GM23338 (cell line): ENCODE measurements around the gene CEP85. TPM values are rescaled to one million over a fixed set of nuclear protein-coding genes. Genes with fewer than 3 reads are reported as not detected.

Experiments
- ATAC-seq: fragments of 200-7000 bp; cut with Tn5 transposase; 3 replicates; pipeline ENCODE4 v1.9.1; 2020
- DNase-seq: peaks from one replicate; pipeline ENCODE4 v3.0.0-alpha.2; 2015; ENCODE audit warnings: low spot score
- H2AFZ ChIP-seq: fragments of 200-600 bp; sonication (generic); 2 replicates; pipeline ENCODE4 v1.8.0; 2016; ENCODE audit warnings: antibody characterized with exemption, mild to moderate bottlenecking, moderate library complexity
- H3F3A ChIP-seq: fragments of 200-600 bp; sonication (generic); replicated peaks from 2 replicates; pipeline ENCODE4 v1.8.0; 2017; ENCODE audit warnings: antibody characterized with exemption, mixed run types, low read depth
- H3K27ac ChIP-seq: fragments of 200-600 bp; sonication (generic); 2 replicates; pipeline ENCODE4 v1.6.1; 2016; ENCODE audit warnings: low read depth
- H3K27me3 ChIP-seq: fragments of 200-600 bp; sonication (generic); 2 replicates; pipeline ENCODE4 v1.8.0; 2016; ENCODE audit warnings: mild to moderate bottlenecking, mixed run types, moderate library complexity; ENCODE audit not compliant: insufficient read depth
- H3K36me3 ChIP-seq: fragments of 200-600 bp; sonication (generic); 2 replicates; pipeline ENCODE4 v1.8.0; 2016; ENCODE audit warnings: mild to moderate bottlenecking; ENCODE audit not compliant: insufficient read depth
- H3K4me1 ChIP-seq: fragments of 200-600 bp; sonication (generic); 2 replicates; pipeline ENCODE4 v1.8.0; 2016; ENCODE audit warnings: mild to moderate bottlenecking, moderate library complexity; ENCODE audit not compliant: insufficient read depth
- H3K4me2 ChIP-seq: fragments of 200-600 bp; sonication (generic); 2 replicates; pipeline ENCODE4 v1.7.1; 2017; ENCODE audit warnings: mixed run types
- H3K4me3 ChIP-seq: fragments of 200-600 bp; sonication (generic); 2 replicates; pipeline ENCODE4 v1.6.1; 2016; ENCODE audit warnings: mixed run types
- H3K79me2 ChIP-seq: fragments of 200-600 bp; sonication (generic); replicated peaks from 2 replicates; pipeline ENCODE4 v1.8.0; 2017; ENCODE audit warnings: mild to moderate bottlenecking; ENCODE audit not compliant: insufficient read depth
- H3K9me2 ChIP-seq: fragments of 200-600 bp; sonication (generic); 2 replicates; pipeline ENCODE4 v1.8.0; 2017; ENCODE audit not compliant: insufficient read depth
- H4K20me1 ChIP-seq: fragments of 200-600 bp; sonication (generic); replicated peaks from 2 replicates; pipeline ENCODE4 v1.8.0; 2017; ENCODE audit warnings: mild to moderate bottlenecking; ENCODE audit not compliant: insufficient read depth
- H3K27ac Mint-ChIP-seq: 2 replicates; pipeline ENCODE4 v1.8.0; 2020; ENCODE audit warnings: inconsistent platforms, mild to moderate bottlenecking, moderate library complexity, mixed read lengths
- H3K27me3 Mint-ChIP-seq: 3 replicates; pipeline ENCODE4 v1.8.0; 2022; ENCODE audit warnings: low read depth, mild to moderate bottlenecking, moderate library complexity, mixed read lengths, inconsistent platforms; ENCODE audit not compliant: insufficient read depth, poor library complexity
- H3K36me3 Mint-ChIP-seq: 3 replicates; pipeline ENCODE4 v1.8.0; 2021; ENCODE audit warnings: low read depth, mild to moderate bottlenecking, inconsistent platforms, moderate library complexity, mixed read lengths
- H3K4me1 Mint-ChIP-seq: 3 replicates; pipeline ENCODE4 v1.8.0; 2020; ENCODE audit warnings: mild to moderate bottlenecking, inconsistent platforms, mixed read lengths
- H3K4me3 Mint-ChIP-seq: 3 replicates; pipeline ENCODE4 v1.8.0; 2021; ENCODE audit warnings: moderate library complexity, mild to moderate bottlenecking, inconsistent platforms, mixed read lengths
- H3K9me3 Mint-ChIP-seq: 3 replicates; pipeline ENCODE4 v1.8.0; 2020; ENCODE audit warnings: moderate library complexity, mild to moderate bottlenecking, inconsistent platforms, mixed read lengths
- CREB1 ChIP-seq: fragments of 250-450 bp; sonication (Bioruptor Pico); IDR thresholded peaks from 2 replicates; pipeline ENCODE4 v1.5.0; 2020; ENCODE audit warnings: low read depth, mild to moderate bottlenecking, moderate library complexity
- CTCF ChIP-seq, 2 experiments: fragments of 200-600 bp in 1 of 2; sonication (generic) in 1 of 2; conservative IDR thresholded peaks; 2 replicates each; pipeline versions ENCODE4 v1.5.1 to v1.6.1; 2016 to 2017; ENCODE audit warnings: antibody characterized with exemption in 2 of 2, low read depth in 2 of 2, mild to moderate bottlenecking in 2 of 2, moderate library complexity in 1 of 2
- ETS1 ChIP-seq: IDR thresholded peaks from 2 replicates; pipeline ENCODE4 v1.6.1; 2016; ENCODE audit warnings: antibody characterized with exemption
- EZH2 ChIP-seq: fragments of 200-600 bp; sonication (generic); IDR thresholded peaks from one replicate; pipeline ENCODE4 v1.8.0; 2017; ENCODE audit warnings: antibody characterized with exemption, mild to moderate bottlenecking, low read depth; ENCODE audit not compliant: unreplicated experiment
- EZH2phosphoT487 ChIP-seq: fragments of 200-600 bp; sonication (generic); IDR thresholded peaks from one replicate; pipeline ENCODE4 v1.8.1; 2018; ENCODE audit warnings: antibody characterized with exemption; ENCODE audit not compliant: unreplicated experiment
- JUNB ChIP-seq: IDR thresholded peaks from one replicate; pipeline ENCODE4 v1.6.1; 2016; ENCODE audit warnings: antibody characterized with exemption; ENCODE audit not compliant: unreplicated experiment
- NANOG ChIP-seq: IDR thresholded peaks from 2 replicates; pipeline ENCODE4 v1.6.1; 2016; ENCODE audit warnings: antibody characterized with exemption, borderline replicate concordance
- POLR2AphosphoS5 ChIP-seq: IDR thresholded peaks from 2 replicates; pipeline ENCODE4 v1.6.1; 2016; ENCODE audit warnings: antibody characterized with exemption, low read depth
- STAT1 ChIP-seq: IDR thresholded peaks from one replicate; pipeline ENCODE4 v1.6.1; 2016; ENCODE audit warnings: antibody characterized with exemption; ENCODE audit not compliant: unreplicated experiment
- ZNF114 ChIP-seq: fragments of 250-450 bp; sonication (Bioruptor Pico); IDR thresholded peaks from 2 replicates; pipeline ENCODE4 v1.5.0; 2020; ENCODE audit warnings: mild to moderate bottlenecking, moderate library complexity
- polyA plus RNA-seq: library from polyadenylated mRNA; unstranded; fragments of >200 nt; fragmentation: Nextera tagmentation; extraction: Ambion mirVana; gene quantifications from 2 replicates; pipeline ENCODE4 v1.2.1, GENCODE V29; 2016
- total RNA-seq: library from RNA; depleted of rRNA; stranded (reverse); fragments of >200 nt; shearing (Covaris generic); gene quantifications from 2 replicates; pipeline ENCODE4 v1.2.3, GENCODE V29; 2014

The CEP85 gene
- total and polyA plus RNA-seq, 2 experiments from 2014 or later: 12.8 to 36.8 TPM

- no peak overlapping the region for H2AFZ ChIP-seq
- no peaks in the 10 kb centered on the region for H3K9me2 ChIP-seq
- H3K4me3 Mint-ChIP-seq: no peak overlapping the region
- H3K27me3 ChIP-seq: no peaks in the 10 kb centered on the region
- ATAC-seq: peak; percentile 53
- H3K79me2 ChIP-seq: no peaks in the 10 kb centered on the region
- H3K27ac ChIP-seq: no peak overlapping the region
- H3K36me3 Mint-ChIP-seq: peaks cover 4% of the 10 kb centered on the region; the same call in 2 of the 3 replicates
- H3K4me2 ChIP-seq: no peak overlapping the region
- peak; percentile 90 for DNase-seq
- no peak for TF ChIP-seq NANOG
- no peak for TF ChIP-seq JUNB
- TF ChIP-seq CTCF (conservative IDR thresholded peaks at IDR 0.05; ENCODE audit: low read depth in 2 of 2): peak; percentile 69 to 83
- no peak for TF ChIP-seq ETS1
- peaks cover 23% of the 10 kb centered on the region for H3K4me1 ChIP-seq
- peaks cover 44% of the 10 kb centered on the region for H3K4me1 Mint-ChIP-seq
- H4K20me1 ChIP-seq: 0 out of 2 replicates have a peak, but pooled peaks cover 3% of the 10 kb centered on the region
- no peak overlapping the region for H3K27ac Mint-ChIP-seq
- H3F3A ChIP-seq: peaks cover 8% of the 10 kb centered on the region; the same call in 1 of the 2 replicates
- H3K4me3 ChIP-seq: no peak overlapping the region
- peaks cover 22% of the 10 kb centered on the region for H3K27me3 Mint-ChIP-seq
- no peaks in the 10 kb centered on the region; the same call in 2 of the 3 replicates for H3K9me3 Mint-ChIP-seq
- H3K36me3 ChIP-seq: peaks cover 4% of the 10 kb centered on the region; the same call in 1 of the 2 replicates
Measured at GRCh38 chr1:26285366-26286063, 51.5 kb downstream of the CEP85 start.

GRCh38 chr1:26286064-26286416, 52.0 kb downstream of the CEP85 start:
- Histone ChIP-seq H3K79me2 (no peaks in the 10 kb centered on the region), H3K4me1 (peaks cover 22% of the 10 kb centered on the region), H3K4me2 (no peak overlapping the region), H3F3A (peaks cover 7% of the 10 kb centered on the region; the same call in 1 of the 2 replicates), H3K36me3 (peaks cover 4% of the 10 kb centered on the region; the same call in 1 of the 2 replicates), H4K20me1 (0 out of 2 replicates have a peak, but pooled peaks cover 3% of the 10 kb centered on the region), H3K27ac (no peak overlapping the region), H3K27me3 (no peaks in the 10 kb centered on the region), H2AFZ (no peak overlapping the region), H3K4me3 (no peak overlapping the region), H3K9me2 (no peaks in the 10 kb centered on the region)
- H3K36me3 Mint-ChIP-seq: peaks cover 2% of the 10 kb centered on the region; the same call in 2 of the 3 replicates
- no peak overlapping the region for H3K4me3 Mint-ChIP-seq
- ATAC-seq (no peak), DNase-seq (no peak)
- peaks cover 47% of the 10 kb centered on the region for H3K4me1 Mint-ChIP-seq
- peaks cover 20% of the 10 kb centered on the region for H3K27me3 Mint-ChIP-seq
- no peak overlapping the region for H3K27ac Mint-ChIP-seq
- H3K9me3 Mint-ChIP-seq: no peaks in the 10 kb centered on the region; the same call in 2 of the 3 replicates
- TF ChIP-seq JUNB (no peak), ETS1 (no peak), POLR2AphosphoS5 (no peak), CREB1 (no peak), EZH2phosphoT487 (no peak), CTCF (conservative IDR thresholded peaks at IDR 0.05; ENCODE audit: low read depth in 2 of 2) (no peak), STAT1 (no peak), ZNF114 (no peak), NANOG (no peak), EZH2 (no peak)
